Activated T-cell treated with anti-CD3 and anti-CD28 coated beads, Interleukin-2, amount 50 U/mL, for 4 hours (primary cell): ENCODE data around the gene SCAF8. TPM values are rescaled to one million over a fixed set of nuclear protein-coding genes. Genes with fewer than 3 reads are reported as not detected.
"Not testable (repeated sequence)": the region's sequence is repeated elsewhere in the genome, so short reads cannot be mapped to it uniquely, and the experiment has no call there.

Experiments used
- ATAC-seq, 2 donors: fragments of 200-7000 bp; cut with Tn5 transposase; one replicate each; pipeline ENCODE4 v1.10.0; 2021
- DNase-seq: peaks from one replicate; pipeline ENCODE4 v3.0.0-alpha.2; 2020
- H3K27me3 Mint-ChIP-seq: one replicate; pipeline ENCODE4 v1.8.0; 2021; ENCODE audit warnings: low read depth, mixed read lengths
- H3K36me3 Mint-ChIP-seq: one replicate; pipeline ENCODE4 v1.8.0; 2022; ENCODE audit warnings: mixed read lengths; ENCODE audit not compliant: insufficient read depth
- H3K4me1 Mint-ChIP-seq: one replicate; pipeline ENCODE4 v1.8.0; 2021; ENCODE audit warnings: low read depth, mixed read lengths
- H3K4me3 Mint-ChIP-seq: one replicate; pipeline ENCODE4 v1.8.0; 2021; ENCODE audit warnings: mild to moderate bottlenecking, moderate library complexity, mixed read lengths
- H3K9me3 Mint-ChIP-seq: one replicate; pipeline ENCODE4 v1.8.0; 2021; ENCODE audit warnings: mixed read lengths
- total RNA-seq, 3 donors: library from RNA; stranded (reverse); gene quantifications; one replicate each; pipeline ENCODE4 v1.2.1, GENCODE V29; 2021

SCAF8 gene
- total RNA-seq, 3 donors from 2014 or later: 39.1 to 43.4 (median 43.1) TPM

- Mint-ChIP-seq H3K4me3 (no peak overlapping the region), H3K27me3 (no peaks in the 10 kb centered on the region), H3K4me1 (peaks cover 44% of the 10 kb centered on the region), H3K36me3 (peaks cover 36% of the 10 kb centered on the region), H3K9me3 (no peaks in the 10 kb centered on the region)
- ATAC-seq: no peak
- DNase-seq: no peak
These were observed 50.0 kb downstream of the SCAF8 start for GRCh38 chr6:154783229-154783628.

DNA sequence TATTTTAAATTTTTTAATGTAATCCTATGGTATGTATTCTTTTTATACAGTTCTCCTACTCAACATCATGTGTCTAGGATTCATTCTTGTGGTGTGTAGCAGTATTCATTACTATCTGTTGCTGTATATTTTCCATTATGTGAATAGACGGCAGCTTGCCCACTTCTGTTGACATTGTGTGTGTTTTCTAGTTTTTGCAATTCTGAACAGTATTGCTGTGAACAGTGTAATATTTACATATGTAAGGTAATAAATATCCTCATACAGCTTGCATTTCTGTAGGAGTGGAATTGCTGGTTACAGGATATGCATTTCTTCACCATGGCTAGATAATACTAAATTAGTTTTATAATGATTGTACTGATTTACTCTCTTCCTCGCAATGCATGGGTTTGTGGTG lies 51.9 kb downstream of the SCAF8 start:
- H3K4me1 Mint-ChIP-seq: peaks cover 42% of the 10 kb centered on the region
- H3K9me3 Mint-ChIP-seq: no peaks in the 10 kb centered on the region
- no peak for ATAC-seq
- no peaks in the 10 kb centered on the region for H3K27me3 Mint-ChIP-seq
- H3K4me3 Mint-ChIP-seq: no peak overlapping the region
- no peak for DNase-seq
- peaks cover 33% of the 10 kb centered on the region for H3K36me3 Mint-ChIP-seq

GRCh38 chr6:154786144-154786868 lies 53.1 kb downstream of the SCAF8 start:
- no peak overlapping the region for H3K4me3 Mint-ChIP-seq
- H3K36me3 Mint-ChIP-seq: peaks cover 27% of the 10 kb centered on the region
- DNase-seq (no peak), ATAC-seq (no peak)
- H3K4me1 Mint-ChIP-seq: peaks cover 37% of the 10 kb centered on the region
- H3K27me3 Mint-ChIP-seq: no peaks in the 10 kb centered on the region
- no peaks in the 10 kb centered on the region for H3K9me3 Mint-ChIP-seq

- H3K4me3 Mint-ChIP-seq: no peak overlapping the region
- ATAC-seq: no peak
These were observed 58.5 kb downstream of the SCAF8 start for GRCh38 chr6:154791556-154792317.

GRCh38 chr6:154792325-154792724 lies 59.1 kb downstream of the SCAF8 start:
- no peak for DNase-seq
- H3K27me3 Mint-ChIP-seq: no peaks in the 10 kb centered on the region
- H3K36me3 Mint-ChIP-seq: peaks cover 33% of the 10 kb centered on the region
- peaks cover 18% of the 10 kb centered on the region for H3K4me1 Mint-ChIP-seq
- H3K9me3 Mint-ChIP-seq: no peaks in the 10 kb centered on the region
- no peak overlapping the region for H3K4me3 Mint-ChIP-seq
- ATAC-seq: no peak

More at GRCh38 chr6:154791556-154792317, 58.5 kb downstream of the SCAF8 start:
- H3K4me1 Mint-ChIP-seq: peaks cover 20% of the 10 kb centered on the region
- H3K27me3 Mint-ChIP-seq: no peaks in the 10 kb centered on the region
- H3K9me3 Mint-ChIP-seq: no peaks in the 10 kb centered on the region
- H3K36me3 Mint-ChIP-seq: peaks cover 30% of the 10 kb centered on the region
- no peak for DNase-seq

DNA sequence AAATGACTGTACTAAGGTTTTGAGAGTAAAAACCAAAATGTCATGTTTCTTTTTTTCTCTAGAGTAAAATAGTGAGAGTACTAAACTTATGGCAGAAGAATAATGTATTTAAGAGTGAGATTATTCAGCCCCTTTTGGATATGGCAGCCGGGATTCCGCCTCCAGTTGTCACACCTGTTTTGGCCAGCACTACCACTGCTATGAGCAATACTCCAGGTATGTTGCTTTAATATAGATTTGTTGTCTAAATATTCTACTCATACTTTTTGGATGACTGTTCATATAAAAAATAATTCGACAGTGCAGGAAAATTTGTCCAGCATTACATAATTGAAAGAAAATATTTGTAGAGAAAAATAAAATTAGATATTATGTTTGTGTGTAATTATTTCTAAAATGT lies 59.5 kb downstream of the SCAF8 start:
- no peak for DNase-seq
- H3K4me3 Mint-ChIP-seq: no peak overlapping the region
- H3K27me3 Mint-ChIP-seq: no peaks in the 10 kb centered on the region
- peaks cover 30% of the 10 kb centered on the region for H3K36me3 Mint-ChIP-seq
- no peaks in the 10 kb centered on the region for H3K9me3 Mint-ChIP-seq
- no peak for ATAC-seq
- H3K4me1 Mint-ChIP-seq: peaks cover 17% of the 10 kb centered on the region

DNA sequence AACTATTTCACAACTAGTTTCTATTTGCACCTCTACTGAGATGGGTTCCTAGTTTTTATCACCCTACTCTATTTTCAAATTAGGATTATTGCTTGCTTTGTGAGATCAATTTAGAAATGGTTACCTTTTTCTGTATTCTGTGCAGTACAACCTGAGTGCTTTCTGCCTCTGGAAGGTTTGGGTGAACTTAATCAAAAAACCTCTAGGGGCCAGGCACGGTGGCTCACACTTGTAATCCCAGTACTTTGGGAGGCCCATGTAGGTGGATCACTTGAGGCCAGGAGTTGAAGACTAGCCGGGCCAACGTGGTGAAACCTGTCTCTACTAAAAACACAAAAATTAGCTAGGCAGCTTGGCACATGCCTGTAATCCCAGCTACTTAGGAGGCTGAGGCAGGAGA lies 63.3 kb downstream of the SCAF8 start:
- DNase-seq (no peak), ATAC-seq (no peak)
- H3K27me3 Mint-ChIP-seq: no peaks in the 10 kb centered on the region
- no peaks in the 10 kb centered on the region for H3K9me3 Mint-ChIP-seq
- H3K4me3 Mint-ChIP-seq: no peak overlapping the region
- peaks cover 26% of the 10 kb centered on the region for H3K4me1 Mint-ChIP-seq
- peaks cover 32% of the 10 kb centered on the region for H3K36me3 Mint-ChIP-seq

- Mint-ChIP-seq H3K27me3 (no peaks in the 10 kb centered on the region), H3K36me3 (peaks cover 28% of the 10 kb centered on the region), H3K4me3 (no peak overlapping the region), H3K9me3 (no peaks in the 10 kb centered on the region), H3K4me1 (peaks cover 18% of the 10 kb centered on the region)
- DNase-seq (no peak), ATAC-seq (no peak)
These were observed 64.6 kb downstream of the SCAF8 start for GRCh38 chr6:154797857-154798256.

DNA sequence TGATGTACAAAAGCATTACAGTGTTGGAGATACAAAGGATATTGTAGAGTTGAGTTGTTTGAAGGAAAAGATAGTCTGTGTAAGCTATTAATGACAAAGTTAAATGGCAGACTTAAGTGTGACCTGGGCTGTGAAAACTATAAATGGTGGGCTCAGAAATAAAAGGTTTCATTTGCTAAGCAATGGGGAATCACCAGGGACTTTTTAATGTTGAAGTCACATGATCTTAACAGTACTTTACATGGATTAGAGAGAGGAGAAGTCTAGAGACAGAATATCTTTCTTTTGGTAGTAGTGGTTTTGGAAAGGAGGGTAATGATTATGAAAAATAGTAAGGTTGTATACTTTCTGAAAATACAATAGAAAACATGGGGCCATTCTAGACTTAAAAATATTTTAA lies 67.1 kb downstream of the SCAF8 start:
- peaks cover 29% of the 10 kb centered on the region for H3K36me3 Mint-ChIP-seq
- H3K4me1 Mint-ChIP-seq: peaks cover 18% of the 10 kb centered on the region
- no peaks in the 10 kb centered on the region for H3K9me3 Mint-ChIP-seq
- ATAC-seq (peak; percentile 54 to 66), DNase-seq (no peak)
- no peaks in the 10 kb centered on the region for H3K27me3 Mint-ChIP-seq
- H3K4me3 Mint-ChIP-seq: no peak overlapping the region

DNA sequence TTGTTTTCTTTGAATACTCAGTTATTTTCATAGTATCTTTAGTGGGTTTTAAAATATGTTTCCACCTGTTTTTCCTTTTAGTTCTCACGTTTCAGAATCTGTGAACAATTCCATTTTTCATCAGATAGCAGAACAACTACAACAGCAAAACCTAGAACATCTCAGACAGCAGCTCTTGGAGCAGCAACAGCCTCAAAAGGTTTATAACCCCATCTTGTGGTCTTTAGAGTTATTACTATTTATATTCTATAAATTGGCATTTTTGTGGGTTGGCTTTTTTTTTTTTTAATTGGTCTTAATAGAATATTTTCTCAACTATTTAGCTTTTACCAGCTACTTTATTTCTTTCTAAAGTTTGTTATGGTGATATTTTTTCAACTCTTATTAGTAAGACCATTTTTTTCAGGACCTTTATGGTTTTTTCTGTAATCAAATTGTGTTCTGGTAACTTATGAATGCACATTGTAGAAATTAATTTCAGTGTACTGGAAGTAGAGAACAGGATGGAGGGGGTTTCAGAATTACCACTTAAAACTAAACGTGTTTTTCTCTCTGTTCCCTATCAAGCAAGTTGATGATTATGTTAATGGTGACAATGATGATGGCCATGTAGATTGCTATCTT lies 72.2 kb downstream of the SCAF8 start:
- DNase-seq: no peak
- Mint-ChIP-seq H3K4me3 (no peak overlapping the region), H3K9me3 (no peaks in the 10 kb centered on the region), H3K36me3 (peaks cover 26% of the 10 kb centered on the region), H3K27me3 (no peaks in the 10 kb centered on the region), H3K4me1 (peaks cover 4% of the 10 kb centered on the region)
- peak in 1 of 2 donors; percentile 50 for ATAC-seq

DNA sequence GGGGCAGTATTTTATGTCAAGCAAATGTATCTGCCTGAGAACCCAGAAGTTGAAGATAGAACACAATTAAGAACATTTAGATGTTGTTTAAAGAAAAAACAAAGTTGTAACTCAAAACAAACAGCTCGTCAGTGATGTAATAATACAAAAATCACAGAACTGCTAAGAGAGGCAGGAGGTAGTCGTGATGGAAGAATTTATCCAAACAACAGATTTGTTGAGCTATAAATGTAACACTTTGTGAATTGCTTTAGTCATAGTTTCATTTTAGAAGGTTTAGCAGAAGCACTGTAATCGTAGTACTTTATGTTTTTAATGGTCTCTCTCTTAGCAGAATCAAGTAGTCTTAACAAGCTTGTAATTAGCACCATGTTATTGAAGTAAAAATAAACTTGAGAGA lies 73.6 kb downstream of the SCAF8 start:
- peaks cover 37% of the 10 kb centered on the region for H3K36me3 Mint-ChIP-seq

DNA sequence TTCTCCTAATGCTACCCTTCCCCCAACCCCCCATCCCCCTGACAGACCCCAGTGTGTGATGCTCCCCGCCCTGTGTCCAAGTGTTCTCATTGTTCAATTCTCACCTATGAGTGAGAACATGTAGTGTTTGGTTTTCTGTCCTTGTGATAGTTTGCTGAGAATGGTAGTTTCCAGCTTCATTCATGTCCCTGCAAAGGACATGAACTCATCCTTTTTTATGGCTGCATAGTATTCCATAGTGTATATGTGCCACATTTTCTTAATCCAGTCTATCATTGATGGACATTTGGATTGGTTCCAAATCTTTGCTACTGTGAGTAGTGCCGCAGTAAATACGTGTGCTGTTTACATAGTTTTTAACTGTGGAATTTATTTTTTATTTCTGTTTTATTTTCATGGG lies 78.4 kb downstream of the SCAF8 start:
- not testable (repeated sequence) for H3K4me3 Mint-ChIP-seq, ATAC-seq
- H3K36me3 Mint-ChIP-seq: peaks cover 53% of the 10 kb centered on the region

More for the DNA sequence above, 73.6 kb downstream of the SCAF8 start:
- ATAC-seq: no peak
- Mint-ChIP-seq H3K4me1 (no peaks in the 10 kb centered on the region), H3K4me3 (no peak overlapping the region), H3K9me3 (peaks cover 3% of the 10 kb centered on the region), H3K27me3 (no peaks in the 10 kb centered on the region)
- DNase-seq: no peak

GRCh38 chr6:154814063-154814462 lies 80.8 kb downstream of the SCAF8 start:
- peaks cover 56% of the 10 kb centered on the region for H3K36me3 Mint-ChIP-seq

More for the DNA sequence above, 78.4 kb downstream of the SCAF8 start:
- H3K9me3 Mint-ChIP-seq, H3K4me1 Mint-ChIP-seq, H3K27me3 Mint-ChIP-seq, DNase-seq: not testable (repeated sequence)

GRCh38 chr6:154815938-154816820 lies 83.0 kb downstream of the SCAF8 start:
- DNase-seq: no peak
- ATAC-seq: no peak
- H3K36me3 Mint-ChIP-seq: peaks cover 54% of the 10 kb centered on the region
- peaks cover 3% of the 10 kb centered on the region for H3K9me3 Mint-ChIP-seq
- no peak overlapping the region for H3K4me3 Mint-ChIP-seq
- H3K4me1 Mint-ChIP-seq: peaks cover 3% of the 10 kb centered on the region
- H3K27me3 Mint-ChIP-seq: no peaks in the 10 kb centered on the region

More at GRCh38 chr6:154814063-154814462, 80.8 kb downstream of the SCAF8 start:
- no peak for ATAC-seq
- Mint-ChIP-seq H3K4me3 (no peak overlapping the region), H3K27me3 (no peaks in the 10 kb centered on the region), H3K9me3 (peaks cover 3% of the 10 kb centered on the region), H3K4me1 (peaks cover 1% of the 10 kb centered on the region)
- DNase-seq: no peak
